RWPE2 (cell line): ENCODE measurements around the gene ARHGAP42.

Experiments used
- ATAC-seq: fragments of 200-7000 bp; cut with Tn5 transposase; 3 replicates; pipeline ENCODE4 v1.9.1; 2021; ENCODE audit warnings: low read depth
- DNase-seq: peaks from one replicate; pipeline ENCODE4 v3.0.0-alpha.2; 2020; ENCODE audit warnings: low spot score
- H3K27ac ChIP-seq: fragments of 450-650 bp; 2 replicates; pipeline ENCODE4 v1.5.1; 2017; ENCODE audit warnings: mild to moderate bottlenecking; ENCODE audit not compliant: poor library complexity, severe bottlenecking
- H3K27me3 ChIP-seq: fragments of 250-450 bp; sonication (Bioruptor Pico); 2 replicates; pipeline ENCODE4 v1.5.1; 2021; ENCODE audit warnings: mild to moderate bottlenecking, moderate library complexity; ENCODE audit not compliant: insufficient read depth, poor library complexity, severe bottlenecking
- H3K36me3 ChIP-seq: fragments of 250-450 bp; sonication (Bioruptor Pico); 2 replicates; pipeline ENCODE4 v1.5.1; 2020; ENCODE audit warnings: low read depth, mild to moderate bottlenecking, moderate library complexity
- H3K4me1 ChIP-seq: fragments of 250-450 bp; sonication (Bioruptor Pico); 2 replicates; pipeline ENCODE4 v1.5.1; 2021; ENCODE audit warnings: mild to moderate bottlenecking, moderate library complexity; ENCODE audit not compliant: insufficient read depth, poor library complexity, severe bottlenecking
- H3K4me3 ChIP-seq: fragments of 250-450 bp; sonication (Bioruptor Pico); 2 replicates; pipeline ENCODE4 v1.5.1; 2021; ENCODE audit warnings: mild to moderate bottlenecking, moderate library complexity; ENCODE audit not compliant: severe bottlenecking
- H3K9me3 ChIP-seq: fragments of 250-450 bp; sonication (Bioruptor Pico); 2 replicates; pipeline ENCODE4 v1.5.1; 2021; ENCODE audit warnings: mild to moderate bottlenecking, moderate library complexity; ENCODE audit not compliant: severe bottlenecking
- TF ChIP-seq, protein P1 (sequence below): fragments of 450-650 bp; IDR thresholded peaks from one replicate; pipeline ENCODE4 v1.5.1; 2017; ENCODE audit warnings: mild to moderate bottlenecking, moderate library complexity; ENCODE audit not compliant: poor library complexity, severe bottlenecking

ARHGAP42 gene

DNA sequence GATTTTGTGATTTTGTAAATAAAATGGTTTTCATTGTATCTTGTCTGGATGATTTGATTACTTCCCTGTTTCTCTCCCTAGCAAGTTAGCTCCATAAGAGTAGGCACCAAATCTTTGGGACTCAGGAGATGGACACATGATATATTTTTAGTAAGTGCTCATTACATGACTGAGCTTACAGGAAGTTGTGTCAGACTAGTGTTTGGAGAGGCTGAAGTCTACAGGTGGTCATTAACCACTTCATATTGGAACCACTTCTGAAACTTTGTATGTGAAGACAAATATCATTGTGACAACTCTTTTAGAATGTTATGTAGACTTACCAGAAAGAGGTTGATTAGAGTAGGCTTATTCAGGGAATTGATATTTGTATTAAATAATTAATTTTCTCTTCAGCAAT, 19.1 kb downstream of the ARHGAP42 start:
- no peaks in the 10 kb centered on the region for H3K36me3 ChIP-seq
- no peak overlapping the region for H3K27ac ChIP-seq
- H3K27me3 ChIP-seq, result no peaks in the 10 kb centered on the region
- no peaks in the 10 kb centered on the region for H3K4me1 ChIP-seq
- H3K4me3 ChIP-seq, result no peak overlapping the region
- no peaks in the 10 kb centered on the region for H3K9me3 ChIP-seq
- DNase-seq (no peak), ATAC-seq (no peak)
- TF ChIP-seq, protein P1, sequence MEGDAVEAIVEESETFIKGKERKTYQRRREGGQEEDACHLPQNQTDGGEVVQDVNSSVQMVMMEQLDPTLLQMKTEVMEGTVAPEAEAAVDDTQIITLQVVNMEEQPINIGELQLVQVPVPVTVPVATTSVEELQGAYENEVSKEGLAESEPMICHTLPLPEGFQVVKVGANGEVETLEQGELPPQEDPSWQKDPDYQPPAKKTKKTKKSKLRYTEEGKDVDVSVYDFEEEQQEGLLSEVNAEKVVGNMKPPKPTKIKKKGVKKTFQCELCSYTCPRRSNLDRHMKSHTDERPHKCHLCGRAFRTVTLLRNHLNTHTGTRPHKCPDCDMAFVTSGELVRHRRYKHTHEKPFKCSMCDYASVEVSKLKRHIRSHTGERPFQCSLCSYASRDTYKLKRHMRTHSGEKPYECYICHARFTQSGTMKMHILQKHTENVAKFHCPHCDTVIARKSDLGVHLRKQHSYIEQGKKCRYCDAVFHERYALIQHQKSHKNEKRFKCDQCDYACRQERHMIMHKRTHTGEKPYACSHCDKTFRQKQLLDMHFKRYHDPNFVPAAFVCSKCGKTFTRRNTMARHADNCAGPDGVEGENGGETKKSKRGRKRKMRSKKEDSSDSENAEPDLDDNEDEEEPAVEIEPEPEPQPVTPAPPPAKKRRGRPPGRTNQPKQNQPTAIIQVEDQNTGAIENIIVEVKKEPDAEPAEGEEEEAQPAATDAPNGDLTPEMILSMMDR, result no peak

DNA sequence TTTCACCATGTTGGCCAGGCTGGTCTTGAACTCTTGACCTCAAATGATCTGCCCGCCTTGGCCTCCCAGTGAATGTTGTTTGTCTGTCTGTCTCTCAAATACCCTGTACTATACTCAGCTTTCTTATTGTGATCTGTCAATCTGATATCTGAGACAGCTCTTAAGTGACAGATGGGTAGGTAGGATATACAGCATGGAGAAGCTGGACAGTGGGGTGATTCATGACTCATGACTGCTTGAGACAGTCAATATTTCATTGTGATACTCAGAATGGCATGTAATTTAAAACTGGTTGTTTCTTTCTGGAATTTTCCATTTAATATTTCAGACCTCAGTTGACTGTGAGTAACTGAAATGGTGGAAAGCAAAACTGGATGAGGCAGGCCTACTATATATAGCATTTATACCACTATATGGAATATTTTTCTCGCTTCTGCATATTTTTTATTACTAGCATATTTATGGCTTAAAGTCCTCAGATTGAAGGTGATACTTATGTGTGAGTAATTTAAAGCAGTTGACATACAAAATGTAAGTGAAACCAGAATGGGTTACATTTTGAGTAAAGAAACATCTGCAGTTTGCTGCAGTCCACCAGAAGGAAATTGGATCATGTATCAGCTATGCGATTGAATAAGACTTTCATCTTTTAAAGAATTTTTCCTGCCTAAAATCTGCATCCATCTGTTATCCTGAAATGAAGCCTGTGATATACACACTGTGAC, 22.3 kb downstream of the ARHGAP42 start:
- DNase-seq (no peak), ATAC-seq (peak; percentile 25; the same call in 1 of the 3 replicates)
- H3K27me3 ChIP-seq, result no peaks in the 10 kb centered on the region
- TF ChIP-seq, protein P1, result no peak
- no peak overlapping the region for H3K4me3 ChIP-seq
- no peaks in the 10 kb centered on the region for H3K36me3 ChIP-seq
- no peaks in the 10 kb centered on the region for H3K4me1 ChIP-seq
- H3K9me3 ChIP-seq, result no peaks in the 10 kb centered on the region
- H3K27ac ChIP-seq, result no peak overlapping the region

GRCh38 chr11:100711984-100712383, 24.9 kb downstream of the ARHGAP42 start:
- H3K36me3 ChIP-seq, result no peaks in the 10 kb centered on the region
- H3K9me3 ChIP-seq, result no peaks in the 10 kb centered on the region
- no peaks in the 10 kb centered on the region for H3K4me1 ChIP-seq
- no peaks in the 10 kb centered on the region for H3K27me3 ChIP-seq
- TF ChIP-seq, protein P1, result no peak
- no peak for ATAC-seq
- H3K4me3 ChIP-seq, result no peak overlapping the region
- DNase-seq, result no peak
- H3K27ac ChIP-seq, result no peak overlapping the region

GRCh38 chr11:100712583-100712982, 25.5 kb downstream of the ARHGAP42 start:
- Histone ChIP-seq H3K4me1 (no peaks in the 10 kb centered on the region), H3K36me3 (no peaks in the 10 kb centered on the region), H3K27ac (no peak overlapping the region), H3K27me3 (no peaks in the 10 kb centered on the region), H3K4me3 (no peak overlapping the region), H3K9me3 (no peaks in the 10 kb centered on the region)
- TF ChIP-seq, protein P1, result no peak
- ATAC-seq, result no peak
- DNase-seq, result no peak

DNA sequence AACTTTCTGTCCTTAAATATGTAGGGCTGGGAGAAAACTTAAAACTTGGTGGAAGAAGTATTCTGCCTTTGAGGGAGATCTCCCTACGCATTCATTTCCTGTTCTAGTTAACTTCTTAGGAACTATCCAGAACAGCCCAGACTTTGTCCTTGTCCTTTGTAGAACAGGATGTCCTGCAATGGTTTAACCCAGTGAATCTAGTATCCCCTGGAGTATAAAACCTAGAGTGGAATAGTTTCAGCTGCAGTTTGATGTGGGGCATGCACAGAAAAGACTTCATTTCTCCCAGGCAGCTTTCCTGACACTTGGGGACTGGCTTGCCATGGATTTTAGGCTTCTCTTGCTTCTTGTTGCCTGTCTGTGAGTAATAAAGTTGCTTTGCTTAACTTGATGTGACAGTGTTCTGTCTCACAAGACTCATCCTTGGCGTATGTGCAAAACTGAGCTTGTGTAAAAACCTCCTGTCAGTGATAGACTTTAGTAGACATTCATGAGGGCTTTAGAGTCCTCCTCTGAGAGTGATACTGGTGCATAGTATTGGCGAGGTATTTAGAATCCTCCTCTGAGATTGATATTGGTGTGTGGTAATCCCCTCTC, 28.2 kb downstream of the ARHGAP42 start:
- no peaks in the 10 kb centered on the region for H3K27me3 ChIP-seq
- no peak for ATAC-seq
- TF ChIP-seq, protein P1, result no peak

More for the DNA sequence above, 28.2 kb downstream of the ARHGAP42 start:
- Histone ChIP-seq H3K27ac (no peak overlapping the region), H3K36me3 (no peaks in the 10 kb centered on the region), H3K4me1 (no peaks in the 10 kb centered on the region), H3K4me3 (no peak overlapping the region), H3K9me3 (no peaks in the 10 kb centered on the region)
- DNase-seq, result no peak
